CD4-positive, alpha-beta T cell (primary cell): ENCODE results near the gene BTBD9. TPM values are rescaled to one million over a fixed set of nuclear protein-coding genes. Genes with fewer than 3 reads are reported as not detected.

Experiments
- ATAC-seq: fragments of 200-7000 bp; cut with Tn5 transposase; one replicate; pipeline ENCODE4 v1.10.0; 2022; ENCODE audit warnings: mild to moderate bottlenecking; ENCODE audit not compliant: poor library complexity
- CTCF ChIA-PET: fragments of 350-600 bp; sonication (Branson Sonifier 250); formaldehyde crosslinking; loops from one replicate; lab custom pipeline; 2021; ENCODE audit warnings: antibody characterized with exemption, inconsistent platforms; lab: Charles Lee
- POLR2A ChIA-PET: fragments of 350-600 bp; sonication (Branson Sonifier 250); formaldehyde crosslinking; loops from one replicate; lab custom pipeline; 2021; ENCODE audit warnings: antibody characterized with exemption, inconsistent platforms; lab: Charles Lee
- DNase-seq, 14 experiments: peaks; one replicate each; pipeline ENCODE4 v3.0.0-alpha.2; 2013 to 2020; ENCODE audit warnings: mixed read lengths in 2 of 14
- H3K27ac ChIP-seq, 2 donors: one replicate each; pipeline versions ENCODE4 v1.5.1 to v1.7.0; 2013; ENCODE audit warnings: low read length in 2 of 2, low read depth in 1 of 2, mild to moderate bottlenecking in 1 of 2
- H3K27me3 ChIP-seq, 2 experiments: 1 replicate in 1 of 2; 2 replicates in 1 of 2; pipeline versions ENCODE4 v1.6.1 to v1.7.0; 2013; ENCODE audit warnings: low read length in 2 of 2, control low read depth in 1 of 2, mild to moderate bottlenecking in 1 of 2, moderate library complexity in 1 of 2; ENCODE audit not compliant: insufficient read depth in 2 of 2, control insufficient read depth in 1 of 2
- H3K36me3 ChIP-seq: one replicate; pipeline ENCODE4 v1.6.1; 2013; ENCODE audit warnings: low read length, control low read depth; ENCODE audit not compliant: insufficient read depth
- H3K4me1 ChIP-seq: one replicate; pipeline ENCODE4 v1.6.1; 2013; ENCODE audit warnings: low read length, control low read depth; ENCODE audit not compliant: insufficient read depth
- H3K4me3 ChIP-seq: one replicate; pipeline ENCODE4 v1.5.1; 2013; ENCODE audit warnings: mild to moderate bottlenecking, low read length, moderate library complexity
- H3K9me3 ChIP-seq, 2 experiments: 1 replicate in 1 of 2; 2 replicates in 1 of 2; pipeline versions ENCODE4 v1.6.1 to v1.7.0; 2013; ENCODE audit warnings: low read length in 2 of 2, mild to moderate bottlenecking in 2 of 2, control low read depth in 1 of 2, moderate library complexity in 1 of 2; ENCODE audit not compliant: control insufficient read depth in 1 of 2, insufficient read depth in 1 of 2
- H3K27ac Mint-ChIP-seq: one replicate; pipeline ENCODE4 v1.8.0; 2020; ENCODE audit warnings: mixed read lengths
- H3K27me3 Mint-ChIP-seq: one replicate; pipeline ENCODE4 v1.8.0; 2021; ENCODE audit warnings: mixed read lengths
- H3K36me3 Mint-ChIP-seq: one replicate; pipeline ENCODE4 v1.8.0; 2021; ENCODE audit warnings: low read depth, mixed read lengths
- H3K4me1 Mint-ChIP-seq: one replicate; pipeline ENCODE4 v1.8.0; 2021; ENCODE audit warnings: low read depth, mixed read lengths
- H3K4me3 Mint-ChIP-seq: one replicate; pipeline ENCODE4 v1.8.0; 2020; ENCODE audit warnings: mild to moderate bottlenecking, mixed read lengths
- H3K9me3 Mint-ChIP-seq: one replicate; pipeline ENCODE4 v1.8.0; 2020; ENCODE audit warnings: mixed read lengths
- intact Hi-C, 2 experiments: fragments of 100-400 bp; cut with DNase I in 1 of 2; cut with micrococcal nuclease in 1 of 2; formaldehyde crosslinking; loops; one replicate each; pipeline versions ENCODE4 v1.15.1 to v1.9.0; 2023 to 2025; cut with DNase I, micrococcal nuclease
- total RNA-seq, 174 experiments: library from RNA in 2 of 174; stranded (reverse) in 2 of 174; gene quantifications; one replicate each; pipeline ENCODE4 v1.2.3 and lab custom pipeline; 2021 to 2026
- TF ChIP-seq, protein P1 (sequence below): fragments of 200-600 bp; IDR thresholded peaks from one replicate; pipeline ENCODE4 v1.8.0; 2022; ENCODE audit warnings: antibody characterized with exemption, mild to moderate bottlenecking

The BTBD9 gene
- total RNA-seq, 2 experiments from 2014 or later, result 58.7 to 59.3 TPM

GRCh38 chr6:38673397-38674165, 33.9 kb upstream of the BTBD9 start:
- Histone ChIP-seq H3K27ac (no peak overlapping the region), H3K4me1 (peaks cover 7% of the 10 kb centered on the region), H3K36me3 (peaks cover 5% of the 10 kb centered on the region), H3K9me3 (no peaks in the 10 kb centered on the region), H3K27me3 (no peaks in the 10 kb centered on the region), H3K4me3 (no peak overlapping the region)
- Mint-ChIP-seq H3K36me3 (peaks cover 38% of the 10 kb centered on the region), H3K27me3 (no peaks in the 10 kb centered on the region), H3K27ac (no peak overlapping the region), H3K9me3 (no peaks in the 10 kb centered on the region), H3K4me3 (no peak overlapping the region), H3K4me1 (peaks cover 25% of the 10 kb centered on the region)
- ATAC-seq, result no peak
- ChIA-PET POLR2A (no interaction called here), CTCF (no interaction called here)
- TF ChIP-seq, protein P1, sequence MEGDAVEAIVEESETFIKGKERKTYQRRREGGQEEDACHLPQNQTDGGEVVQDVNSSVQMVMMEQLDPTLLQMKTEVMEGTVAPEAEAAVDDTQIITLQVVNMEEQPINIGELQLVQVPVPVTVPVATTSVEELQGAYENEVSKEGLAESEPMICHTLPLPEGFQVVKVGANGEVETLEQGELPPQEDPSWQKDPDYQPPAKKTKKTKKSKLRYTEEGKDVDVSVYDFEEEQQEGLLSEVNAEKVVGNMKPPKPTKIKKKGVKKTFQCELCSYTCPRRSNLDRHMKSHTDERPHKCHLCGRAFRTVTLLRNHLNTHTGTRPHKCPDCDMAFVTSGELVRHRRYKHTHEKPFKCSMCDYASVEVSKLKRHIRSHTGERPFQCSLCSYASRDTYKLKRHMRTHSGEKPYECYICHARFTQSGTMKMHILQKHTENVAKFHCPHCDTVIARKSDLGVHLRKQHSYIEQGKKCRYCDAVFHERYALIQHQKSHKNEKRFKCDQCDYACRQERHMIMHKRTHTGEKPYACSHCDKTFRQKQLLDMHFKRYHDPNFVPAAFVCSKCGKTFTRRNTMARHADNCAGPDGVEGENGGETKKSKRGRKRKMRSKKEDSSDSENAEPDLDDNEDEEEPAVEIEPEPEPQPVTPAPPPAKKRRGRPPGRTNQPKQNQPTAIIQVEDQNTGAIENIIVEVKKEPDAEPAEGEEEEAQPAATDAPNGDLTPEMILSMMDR, result no peak
- DNase-seq, result peak in 3 of 14 experiments; percentile 38 to 58 (median 44)
- intact Hi-C loops, result loop anchor here in 1 of 2 experiments (5.0 kb wide), 4 partner anchors 181 to 981 kb away; no protein-coding TSS in a partner anchor

DNA sequence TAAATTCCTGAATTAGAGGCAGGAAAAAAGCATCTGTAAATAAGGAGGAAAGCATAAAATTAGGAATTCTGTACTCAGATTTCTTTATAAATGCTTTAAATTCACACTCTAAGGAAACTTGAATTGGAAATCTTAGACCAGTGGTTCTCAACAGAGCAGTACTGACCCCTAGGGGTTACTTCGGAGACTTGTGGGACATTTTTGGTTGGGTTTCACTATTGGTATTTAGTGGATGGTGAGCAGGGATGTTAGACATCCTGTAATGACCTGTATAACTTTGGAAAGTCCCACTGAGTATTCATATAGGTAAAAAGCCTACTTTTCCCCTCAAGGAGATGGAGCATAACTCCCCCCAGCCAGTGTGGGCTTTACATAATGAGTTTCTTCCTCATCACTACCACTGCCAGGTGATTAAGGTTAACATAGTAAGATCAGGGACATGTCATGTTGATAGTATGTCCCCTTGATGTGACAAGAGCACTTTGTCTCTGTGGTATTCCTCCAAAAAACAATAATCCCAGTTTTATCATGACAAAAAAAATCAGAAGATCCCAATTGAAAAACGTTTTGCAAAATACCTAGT, 32.2 kb upstream of the BTBD9 start:
- no peak overlapping the region for H3K27ac ChIP-seq
- Mint-ChIP-seq H3K36me3 (peaks cover 25% of the 10 kb centered on the region), H3K27me3 (no peaks in the 10 kb centered on the region), H3K4me3 (no peak overlapping the region), H3K27ac (no peak overlapping the region), H3K9me3 (no peaks in the 10 kb centered on the region), H3K4me1 (peaks cover 25% of the 10 kb centered on the region)
- CTCF ChIA-PET, result no interaction called here
- no peaks in the 10 kb centered on the region for H3K27me3 ChIP-seq
- ATAC-seq, result peak; percentile 59
- H3K4me1 ChIP-seq, result peaks cover 7% of the 10 kb centered on the region
- intact Hi-C loops, result loop anchor here (1.0 to 5.0 kb wide), 5 partner anchors 178 to 980 kb away; no protein-coding TSS in a partner anchor
- H3K9me3 ChIP-seq, result no peaks in the 10 kb centered on the region
- peaks cover 2% of the 10 kb centered on the region for H3K36me3 ChIP-seq
- TF ChIP-seq, protein P1, result peak; percentile 77
- POLR2A ChIA-PET, result no interaction called here
- H3K4me3 ChIP-seq, result no peak overlapping the region
- peak in 5 of 14 experiments; percentile 18 to 73 (median 61) for DNase-seq

- Mint-ChIP-seq H3K9me3 (no peaks in the 10 kb centered on the region), H3K27ac (no peak overlapping the region), H3K27me3 (no peaks in the 10 kb centered on the region), H3K4me3 (no peak overlapping the region), H3K4me1 (no peaks in the 10 kb centered on the region), H3K36me3 (no peaks in the 10 kb centered on the region)
- DNase-seq (no peak), ATAC-seq (no peak)
- Histone ChIP-seq H3K9me3 (no peaks in the 10 kb centered on the region), H3K27me3 (no peaks in the 10 kb centered on the region), H3K4me1 (no peaks in the 10 kb centered on the region), H3K36me3 (peaks cover 2% of the 10 kb centered on the region), H3K27ac (no peak overlapping the region), H3K4me3 (no peak overlapping the region)
- intact Hi-C loops, result no loop called here
- CTCF ChIA-PET, result interaction anchor here (0.7 kb wide), 1 partner anchor 372 kb away, joined by 3 read pairs; no protein-coding TSS in a partner anchor
- TF ChIP-seq, protein P1, result no peak
- POLR2A ChIA-PET, result interaction anchor here (0.6 kb wide), 1 partner anchor 45 kb away, joined by 3 read pairs; no protein-coding TSS in a partner anchor
Observed at GRCh38 chr6:38658418-38659167, 18.9 kb upstream of the BTBD9 start.
